ENCODE measurements around the gene ASPDH.

The ASPDH gene

GRCh38 chr19:50512999-50513745, 541 bp downstream of the ASPDH start:
- DNase-seq: no peak

GRCh38 chr19:50512112-50512998, 1.4 kb downstream of the ASPDH start:
- no peak for DNase-seq

GRCh38 chr19:50511069-50511822, 2.5 kb downstream of the ASPDH start, which contains the start of gene JOSD2:
JOSD2 (minus strand) TSS chr19:50511191; CDS start chr19:50510431, 760 bp downstream.
- peak; percentile 100 for DNase-seq

- no peak for DNase-seq
These were observed 3.0 kb downstream of the ASPDH start for GRCh38 chr19:50510700-50511068.

GRCh38 chr19:50510121-50510670, 3.5 kb downstream of the ASPDH start:
- DNase-seq: no peak

GRCh38 chr19:50509366-50509765, 4.3 kb downstream of the ASPDH start:
- DNase-seq: no peak

GRCh38 chr19:50508843-50509190, 4.9 kb downstream of the ASPDH start:
- DNase-seq: no peak

- DNase-seq: no peak
These were observed 6.3 kb downstream of the ASPDH start for GRCh38 chr19:50507376-50507775.

- DNase-seq: no peak
These were observed 7.0 kb downstream of the ASPDH start for GRCh38 chr19:50506700-50507099.

- DNase-seq: no peak
These were observed 7.7 kb downstream of the ASPDH start for GRCh38 chr19:50505856-50506611.

- DNase-seq: no peak
These were observed 11.9 kb downstream of the ASPDH start for GRCh38 chr19:50501568-50502475.

GRCh38 chr19:50501186-50501567, 12.5 kb downstream of the ASPDH start:
- DNase-seq: no peak

GRCh38 chr19:50500753-50501151, 13.0 kb downstream of the ASPDH start:
- DNase-seq: no peak

GRCh38 chr19:50500060-50500752, 13.5 kb downstream of the ASPDH start:
- no peak for DNase-seq

- no peak for DNase-seq
These were observed 15.3 kb downstream of the ASPDH start for GRCh38 chr19:50498219-50499056.

- no peak for DNase-seq
These were observed 16.7 kb downstream of the ASPDH start for GRCh38 chr19:50497022-50497405.

GRCh38 chr19:50496189-50497021, 17.3 kb downstream of the ASPDH start:
- DNase-seq: no peak

- DNase-seq: no peak
These were observed 18.6 kb downstream of the ASPDH start for GRCh38 chr19:50495020-50495531.

Data from amniotic stem cell (primary cell).